ENCODE results near the gene DOCK4. TPM values are rescaled to one million over a fixed set of nuclear protein-coding genes. Genes with fewer than 3 reads are reported as not detected.

The DOCK4 gene
- polyA plus RNA-seq, 2 of the 4 experiments (the other 2 are of a cell fraction): 13.7 to 15.7 TPM

GRCh38 chr7:112173568-112173905 lies 32.7 kb downstream of the DOCK4 start:
- no peak overlapping the region for H3K4me3 ChIP-seq
- FAIRE-seq (no peak), ATAC-seq (no peak), DNase-seq (ENCODE audit: low read depth in 1 of 2, low spot score in 1 of 2) (no peak)
- 75% methylated on average over 4 of the region's 4 CpGs for WGBS (ENCODE audit: missing lambda C conversion rate)
- no peaks in the 10 kb centered on the region for H3K9me3 ChIP-seq
- CTCF ChIA-PET: interaction anchor here (0.9 kb wide), 1 partner anchor 22 kb away, joined by 3 read pairs; no protein-coding TSS in a partner anchor
- H3K27ac ChIP-seq: no peak overlapping the region
- no peak overlapping the region for H3K4me2 ChIP-seq
- H3K4me1 ChIP-seq: no peaks in the 10 kb centered on the region
- POLR2A ChIA-PET: no interaction called here
- TF ChIP-seq SREBF2 (IDR thresholded peaks at IDR 0.05) (no peak), FOSL2 (IDR thresholded peaks at IDR 0.05) (no peak), FOSL2 (CRISPR knock-in tag; IDR thresholded peaks at IDR 0.05) (no peak), TFCP2L1 (CRISPR knock-in tag; IDR thresholded peaks at IDR 0.05) (no peak), EP300 (IDR thresholded peaks at IDR 0.05) (no peak), CTCF (IDR thresholded peaks at IDR 0.05) (no peak)

- 91% methylated on average over 8 of the region's 8 CpGs for whole genome bisulfite sequencing (ENCODE audit: missing lambda C conversion rate)
- Histone ChIP-seq H3K4me3 (no peak overlapping the region), H3K4me2 (no peak overlapping the region), H3K4me1 (no peaks in the 10 kb centered on the region), H3K9me3 (no peaks in the 10 kb centered on the region), H3K27ac (no peak overlapping the region)
- ChIA-PET POLR2A (no interaction called here), CTCF (interaction anchor here (0.9 kb wide), 2 partner anchors 12 to 22 kb away, joined by 3 read pairs; no protein-coding TSS in a partner anchor)
- ATAC-seq: no peak
- TF ChIP-seq E2F6 (IDR thresholded peaks at IDR 0.05; ENCODE audit: borderline replicate concordance, low read depth): no peak
- no peak for TF ChIP-seq EHMT2 (IDR thresholded peaks at IDR 0.05; ENCODE audit: low read depth)
- no peak for TF ChIP-seq NPAS2 (CRISPR knock-in tag; IDR thresholded peaks at IDR 0.05; ENCODE audit: borderline replicate concordance)
- TF ChIP-seq FOSB (CRISPR knock-in tag; IDR thresholded peaks at IDR 0.05): no peak
- no peak for TF ChIP-seq USF2 (IDR thresholded peaks at IDR 0.05)
- TF ChIP-seq FOSL2 (IDR thresholded peaks at IDR 0.05): no peak
- no peak for TF ChIP-seq FOSL2 (CRISPR knock-in tag; IDR thresholded peaks at IDR 0.05)
- no peak for TF ChIP-seq JUN (IDR thresholded peaks at IDR 0.05)
- no peak for TF ChIP-seq MYC (IDR thresholded peaks at IDR 0.05; ENCODE audit: borderline replicate concordance, low read length)
- TF ChIP-seq POLR2AphosphoS2 (conservative IDR thresholded peaks at IDR 0.05; ENCODE audit: low read length): no peak
- no peak for TF ChIP-seq RFX5 (IDR thresholded peaks at IDR 0.05)
- no peak for TF ChIP-seq CBX2 (IDR thresholded peaks at IDR 0.05; ENCODE audit: borderline replicate concordance, low read depth)
- no peak for TF ChIP-seq ESRRA (IDR thresholded peaks at IDR 0.05; ENCODE audit: borderline replicate concordance, low read length)
- TF ChIP-seq MAX (IDR thresholded peaks at IDR 0.05): no peak
- TF ChIP-seq RARB (CRISPR knock-in tag; IDR thresholded peaks at IDR 0.05): no peak
- no peak for TF ChIP-seq CHD2 (IDR thresholded peaks at IDR 0.05; ENCODE audit: low read length, partially characterized antibody)
- FAIRE-seq: no peak
- no peak for DNase-seq (ENCODE audit: low read depth in 1 of 2, low spot score in 1 of 2)
Measured at GRCh38 chr7:112172870-112173567, 33.2 kb downstream of the DOCK4 start.

GRCh38 chr7:112171673-112172072 lies 34.5 kb downstream of the DOCK4 start:
- 95% methylated on average over 1 of the region's 1 CpG for WGBS (ENCODE audit: missing lambda C conversion rate)
- H3K4me1 ChIP-seq: no peaks in the 10 kb centered on the region
- H3K4me2 ChIP-seq: no peak overlapping the region
- FAIRE-seq (no peak), ATAC-seq (no peak), DNase-seq (ENCODE audit: low read depth in 1 of 2, low spot score in 1 of 2) (no peak)
- TF ChIP-seq BCL3 (IDR thresholded peaks at IDR 0.05) (no peak), MAFK (IDR thresholded peaks at IDR 0.05; ENCODE audit: partially characterized antibody) (no peak), ESRRA (IDR thresholded peaks at IDR 0.05; ENCODE audit: borderline replicate concordance, low read length) (no peak), POLR2A (IDR thresholded peaks at IDR 0.05; ENCODE audit: low read length) (no peak)
- CTCF ChIA-PET: interaction anchor here (0.6 kb wide), 1 partner anchor 314 kb away, joined by 3 read pairs; no protein-coding TSS in a partner anchor
- H3K27ac ChIP-seq: no peak overlapping the region
- H3K4me3 ChIP-seq: no peak overlapping the region
- H3K9me3 ChIP-seq: no peaks in the 10 kb centered on the region
- POLR2A ChIA-PET: no interaction called here
